ENCODE measurements around the gene SORBS2. TPM values are rescaled to one million over a fixed set of nuclear protein-coding genes. Genes with fewer than 3 reads are reported as not detected.
A peak's percentile ranks its signal among the peaks of the same experiment; 100 is the strongest.
"Not testable (repeated sequence)": the region's sequence is repeated elsewhere in the genome, so short reads cannot be mapped to it uniquely, and the experiment has no call there.

Gene SORBS2
- total and polyA plus RNA-seq, 8 donors: 24.2 to 50.8 (median 35.5) TPM

- ATAC-seq: peak; percentile 71
- H3K4me1 ChIP-seq: no peaks in the 10 kb centered on the region
- H3K4me3 ChIP-seq: no peak overlapping the region
- no peak for TF ChIP-seq CTCF (IDR thresholded peaks at IDR 0.05)
- DNase-seq: no peak
- intact Hi-C loops (cut with DNase I): no loop called here
- H3K9me3 ChIP-seq: peaks cover 0 to 8% of the 10 kb centered on the region in 2 donors
- peak overlapping the region in 1 of 2 donors; percentile 15 for H3K27ac ChIP-seq
- no peaks in the 10 kb centered on the region for H3K36me3 ChIP-seq
- H3K27me3 ChIP-seq: no peaks in the 10 kb centered on the region
These were observed 102.0 kb downstream of the SORBS2 start for GRCh38 chr4:185709802-185710486.

GRCh38 chr4:185708348-185708747, 103.6 kb downstream of the SORBS2 start:
- no peaks in the 10 kb centered on the region for H3K36me3 ChIP-seq
- no peak overlapping the region for H3K27ac ChIP-seq
- H3K4me1 ChIP-seq: no peaks in the 10 kb centered on the region
- DNase-seq (no peak), ATAC-seq (no peak)
- no peak overlapping the region for H3K4me3 ChIP-seq
- H3K9me3 ChIP-seq: peaks cover 0 to 8% of the 10 kb centered on the region in 2 donors
- no peaks in the 10 kb centered on the region for H3K27me3 ChIP-seq
- intact Hi-C loops (cut with DNase I): no loop called here
- no peak for TF ChIP-seq CTCF (IDR thresholded peaks at IDR 0.05)

- DNase-seq; H3K27me3 ChIP-seq; intact Hi-C loops (cut with DNase I); ATAC-seq; H3K36me3 ChIP-seq; H3K4me3 ChIP-seq; H3K27ac ChIP-seq; H3K4me1 ChIP-seq; H3K9me3 ChIP-seq: not testable (repeated sequence)
These were observed 104.4 kb downstream of the SORBS2 start for GRCh38 chr4:185707622-185708021.

- Histone ChIP-seq H3K4me1 (no peaks in the 10 kb centered on the region), H3K36me3 (no peaks in the 10 kb centered on the region), H3K4me3 (no peak overlapping the region), H3K27ac (no peak overlapping the region), H3K27me3 (no peaks in the 10 kb centered on the region), H3K9me3 (peaks cover 0 to 8% of the 10 kb centered on the region in 2 donors)
- no peak for ATAC-seq
- DNase-seq: no peak
- intact Hi-C loops (cut with DNase I): no loop called here
- no peak for TF ChIP-seq CTCF (IDR thresholded peaks at IDR 0.05)
These were observed 109.8 kb downstream of the SORBS2 start for GRCh38 chr4:185702147-185702663.

GRCh38 chr4:185700630-185701029, 111.4 kb downstream of the SORBS2 start:
- no peak for DNase-seq
- Histone ChIP-seq H3K9me3 (peaks cover 0 to 4% of the 10 kb centered on the region in 2 donors), H3K27me3 (no peaks in the 10 kb centered on the region), H3K36me3 (no peaks in the 10 kb centered on the region), H3K27ac (no peak overlapping the region), H3K4me1 (no peaks in the 10 kb centered on the region), H3K4me3 (no peak overlapping the region)
- ATAC-seq: no peak
- intact Hi-C loops (cut with DNase I): no loop called here
- TF ChIP-seq CTCF (IDR thresholded peaks at IDR 0.05): no peak

GRCh38 chr4:185700048-185700447, 111.9 kb downstream of the SORBS2 start:
- Histone ChIP-seq H3K9me3 (no peaks in the 10 kb centered on the region), H3K36me3 (no peaks in the 10 kb centered on the region), H3K4me1 (no peaks in the 10 kb centered on the region), H3K4me3 (no peak overlapping the region), H3K27me3 (no peaks in the 10 kb centered on the region), H3K27ac (no peak overlapping the region)
- intact Hi-C loops (cut with DNase I): no loop called here
- ATAC-seq (peak; percentile 33), DNase-seq (no peak)
- no peak for TF ChIP-seq CTCF (IDR thresholded peaks at IDR 0.05)
